Smooth muscle cell of the coronary artery (primary cell): ENCODE data around the gene ARL15. TPM values are rescaled to one million over a fixed set of nuclear protein-coding genes. Genes with fewer than 3 reads are reported as not detected.

Experiments used
- total RNA-seq: library from RNA; depleted of rRNA; stranded (reverse); fragments of >200 nt; gene quantifications from 2 replicates; pipeline ENCODE4 v1.2.3, GENCODE V29; 2014; ENCODE audit warnings: low replicate concordance

ARL15 gene
- total RNA-seq, result 21.3 and 22.5 TPM in 2 replicates

DNA sequence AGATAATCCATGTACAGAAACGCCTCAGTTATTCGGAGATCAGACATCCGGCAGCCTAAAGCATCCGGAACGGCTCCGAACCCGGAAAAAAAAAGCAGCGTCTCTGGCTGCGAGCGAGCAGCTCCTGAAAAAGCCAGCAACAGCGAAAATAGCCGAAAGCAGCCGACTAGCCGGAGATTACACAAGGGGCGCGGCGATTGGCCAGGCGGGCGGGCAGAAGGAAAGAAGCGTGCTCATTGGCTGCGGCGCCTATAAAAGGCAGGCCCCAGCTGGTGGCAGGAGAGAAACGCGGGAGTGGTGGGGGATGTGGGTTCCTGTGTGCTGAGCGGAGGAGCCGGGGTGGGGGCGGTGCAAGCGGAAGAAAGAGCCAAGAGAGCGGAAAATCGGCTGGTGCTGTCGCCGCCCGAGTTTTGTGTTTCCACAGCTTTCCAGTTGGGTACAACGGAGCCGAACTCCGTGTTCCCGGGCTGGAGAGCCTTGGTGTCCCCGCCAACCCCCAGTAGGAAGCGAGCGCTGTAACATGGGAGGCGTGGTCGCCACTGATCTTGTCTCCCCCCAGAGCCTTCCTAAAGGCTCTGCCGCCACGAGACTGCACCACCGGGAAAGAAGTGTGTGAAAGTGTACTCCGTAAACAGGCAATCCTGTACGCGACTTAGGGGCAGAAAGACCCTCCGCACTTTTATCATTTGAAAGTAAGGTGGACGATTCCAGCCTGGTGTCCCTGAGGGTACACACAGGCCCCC is at the start of gene ARL15:
ARL15 (minus strand) TSS at position 141 of the 743 bp plus-strand sequence.

Other genes starting within 250 kb of the ARL15 start
- gene HSPB3, start 145.1 kb upstream of the ARL15 start, total RNA-seq, result 0.45 and 1.6 TPM in 2 replicates
- 41.6 and 112 TPM in 2 replicates for gene SNX18, start 207.2 kb upstream of the ARL15 start, total RNA-seq